Keratinocyte (primary cell): ENCODE measurements around the gene LRIT2.

Experiments
- CTCF ChIP-seq, 3 experiments: IDR thresholded peaks in 1 of 3; conservative IDR thresholded peaks in 1 of 3; optimal IDR thresholded peaks in 1 of 3; 2 replicates in 2 of 3; 3 replicates in 1 of 3; pipeline versions ENCODE3 to v1.5.1; 2011; ENCODE audit warnings: low read length in 3 of 3, mild to moderate bottlenecking in 3 of 3, moderate library complexity in 2 of 3, control low read depth in 1 of 3, inconsistent platforms in 1 of 3; ENCODE audit not compliant: insufficient read depth in 2 of 3; ENCODE audit errors: extremely low read depth in 1 of 3
- EZH2 ChIP-seq: IDR thresholded peaks from one replicate; pipeline ENCODE4 v1.6.1; 2012; ENCODE audit warnings: inconsistent platforms, mild to moderate bottlenecking, low read length, moderate library complexity

- TF ChIP-seq CTCF (optimal IDR thresholded peaks at IDR 0.05 in 1 of 3, IDR thresholded peaks at IDR 0.05 in 1 of 3, conservative IDR thresholded peaks at IDR 0.05 in 1 of 3; ENCODE audit: extremely low read depth in 1 of 3, insufficient read depth in 2 of 3, low read length in 3 of 3) (no peak), EZH2 (no peak)
Observed at GRCh38 chr10:84224411-84225028, 824 bp downstream of the LRIT2 start.
